ENCODE data around the gene XRCC3. TPM values are rescaled to one million over a fixed set of nuclear protein-coding genes. Genes with fewer than 3 reads are reported as not detected.

XRCC3 gene
- total RNA-seq, 1 experiment from 2014 or later, result 46.7 TPM

DNA sequence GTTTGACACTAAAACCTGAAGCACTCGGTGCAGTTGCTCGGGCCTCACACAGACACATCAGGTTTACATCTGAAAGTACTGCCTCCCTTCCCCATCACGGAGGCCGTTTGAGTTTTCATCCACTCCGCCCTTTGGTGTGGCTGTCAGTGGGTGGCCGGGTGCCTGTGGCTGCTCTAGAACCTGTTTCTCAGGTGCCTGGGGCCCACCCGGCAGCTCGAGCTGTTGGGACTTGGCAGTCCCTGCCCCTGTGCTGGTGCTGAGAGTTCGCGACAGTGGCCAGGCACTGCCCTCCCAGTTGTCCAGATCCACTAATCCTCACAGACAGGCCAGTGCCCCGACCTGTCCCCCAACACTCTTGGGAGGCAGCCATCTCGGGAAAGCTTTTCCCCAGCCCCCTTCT lies 22.4 kb downstream of the XRCC3 start:
- Mint-ChIP-seq H3K27me3 (ENCODE audit: low read depth) (no peaks in the 10 kb centered on the region), H3K36me3 (peaks cover 23% of the 10 kb centered on the region), H3K4me1 (peaks cover 13% of the 10 kb centered on the region), H3K4me3 (no peak overlapping the region), H3K9me3 (no peaks in the 10 kb centered on the region), H3K27ac (no peak overlapping the region)
- CTCF ChIA-PET, result no interaction called here
- no peak for DNase-seq (ENCODE audit: low spot score)
- TF ChIP-seq KAT7 (CRISPR knock-in tag; IDR thresholded peaks at IDR 0.05; ENCODE audit: borderline replicate concordance) (no peak), ZNF232 (CRISPR knock-in tag; IDR thresholded peaks at IDR 0.05) (no peak), SMAD3 (CRISPR knock-in tag; IDR thresholded peaks at IDR 0.05; ENCODE audit: borderline replicate concordance) (no peak), USF1 (CRISPR knock-in tag; IDR thresholded peaks at IDR 0.05) (no peak), EMX1 (CRISPR knock-in tag; IDR thresholded peaks at IDR 0.05) (no peak), CREB1 (CRISPR knock-in tag; IDR thresholded peaks at IDR 0.05) (no peak), MXD4 (CRISPR knock-in tag; IDR thresholded peaks at IDR 0.05; ENCODE audit: borderline replicate concordance) (no peak), E2F5 (CRISPR knock-in tag; IDR thresholded peaks at IDR 0.05) (no peak)
- TF ChIP-seq, protein P1, sequence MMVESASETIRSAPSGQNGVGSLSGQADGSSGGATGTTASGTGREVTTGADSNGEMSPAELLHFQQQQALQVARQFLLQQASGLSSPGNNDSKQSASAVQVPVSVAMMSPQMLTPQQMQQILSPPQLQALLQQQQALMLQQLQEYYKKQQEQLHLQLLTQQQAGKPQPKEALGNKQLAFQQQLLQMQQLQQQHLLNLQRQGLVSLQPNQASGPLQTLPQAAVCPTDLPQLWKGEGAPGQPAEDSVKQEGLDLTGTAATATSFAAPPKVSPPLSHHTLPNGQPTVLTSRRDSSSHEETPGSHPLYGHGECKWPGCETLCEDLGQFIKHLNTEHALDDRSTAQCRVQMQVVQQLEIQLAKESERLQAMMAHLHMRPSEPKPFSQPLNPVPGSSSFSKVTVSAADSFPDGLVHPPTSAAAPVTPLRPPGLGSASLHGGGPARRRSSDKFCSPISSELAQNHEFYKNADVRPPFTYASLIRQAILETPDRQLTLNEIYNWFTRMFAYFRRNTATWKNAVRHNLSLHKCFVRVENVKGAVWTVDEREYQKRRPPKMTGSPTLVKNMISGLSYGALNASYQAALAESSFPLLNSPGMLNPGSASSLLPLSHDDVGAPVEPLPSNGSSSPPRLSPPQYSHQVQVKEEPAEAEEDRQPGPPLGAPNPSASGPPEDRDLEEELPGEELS (CRISPR knock-in tag; IDR thresholded peaks at IDR 0.05), result no peak
- TF ChIP-seq, protein P2, sequence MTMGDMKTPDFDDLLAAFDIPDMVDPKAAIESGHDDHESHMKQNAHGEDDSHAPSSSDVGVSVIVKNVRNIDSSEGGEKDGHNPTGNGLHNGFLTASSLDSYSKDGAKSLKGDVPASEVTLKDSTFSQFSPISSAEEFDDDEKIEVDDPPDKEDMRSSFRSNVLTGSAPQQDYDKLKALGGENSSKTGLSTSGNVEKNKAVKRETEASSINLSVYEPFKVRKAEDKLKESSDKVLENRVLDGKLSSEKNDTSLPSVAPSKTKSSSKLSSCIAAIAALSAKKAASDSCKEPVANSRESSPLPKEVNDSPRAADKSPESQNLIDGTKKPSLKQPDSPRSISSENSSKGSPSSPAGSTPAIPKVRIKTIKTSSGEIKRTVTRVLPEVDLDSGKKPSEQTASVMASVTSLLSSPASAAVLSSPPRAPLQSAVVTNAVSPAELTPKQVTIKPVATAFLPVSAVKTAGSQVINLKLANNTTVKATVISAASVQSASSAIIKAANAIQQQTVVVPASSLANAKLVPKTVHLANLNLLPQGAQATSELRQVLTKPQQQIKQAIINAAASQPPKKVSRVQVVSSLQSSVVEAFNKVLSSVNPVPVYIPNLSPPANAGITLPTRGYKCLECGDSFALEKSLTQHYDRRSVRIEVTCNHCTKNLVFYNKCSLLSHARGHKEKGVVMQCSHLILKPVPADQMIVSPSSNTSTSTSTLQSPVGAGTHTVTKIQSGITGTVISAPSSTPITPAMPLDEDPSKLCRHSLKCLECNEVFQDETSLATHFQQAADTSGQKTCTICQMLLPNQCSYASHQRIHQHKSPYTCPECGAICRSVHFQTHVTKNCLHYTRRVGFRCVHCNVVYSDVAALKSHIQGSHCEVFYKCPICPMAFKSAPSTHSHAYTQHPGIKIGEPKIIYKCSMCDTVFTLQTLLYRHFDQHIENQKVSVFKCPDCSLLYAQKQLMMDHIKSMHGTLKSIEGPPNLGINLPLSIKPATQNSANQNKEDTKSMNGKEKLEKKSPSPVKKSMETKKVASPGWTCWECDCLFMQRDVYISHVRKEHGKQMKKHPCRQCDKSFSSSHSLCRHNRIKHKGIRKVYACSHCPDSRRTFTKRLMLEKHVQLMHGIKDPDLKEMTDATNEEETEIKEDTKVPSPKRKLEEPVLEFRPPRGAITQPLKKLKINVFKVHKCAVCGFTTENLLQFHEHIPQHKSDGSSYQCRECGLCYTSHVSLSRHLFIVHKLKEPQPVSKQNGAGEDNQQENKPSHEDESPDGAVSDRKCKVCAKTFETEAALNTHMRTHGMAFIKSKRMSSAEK (CRISPR knock-in tag; IDR thresholded peaks at IDR 0.05; ENCODE audit: borderline replicate concordance), result no peak
- TF ChIP-seq, protein P3, sequence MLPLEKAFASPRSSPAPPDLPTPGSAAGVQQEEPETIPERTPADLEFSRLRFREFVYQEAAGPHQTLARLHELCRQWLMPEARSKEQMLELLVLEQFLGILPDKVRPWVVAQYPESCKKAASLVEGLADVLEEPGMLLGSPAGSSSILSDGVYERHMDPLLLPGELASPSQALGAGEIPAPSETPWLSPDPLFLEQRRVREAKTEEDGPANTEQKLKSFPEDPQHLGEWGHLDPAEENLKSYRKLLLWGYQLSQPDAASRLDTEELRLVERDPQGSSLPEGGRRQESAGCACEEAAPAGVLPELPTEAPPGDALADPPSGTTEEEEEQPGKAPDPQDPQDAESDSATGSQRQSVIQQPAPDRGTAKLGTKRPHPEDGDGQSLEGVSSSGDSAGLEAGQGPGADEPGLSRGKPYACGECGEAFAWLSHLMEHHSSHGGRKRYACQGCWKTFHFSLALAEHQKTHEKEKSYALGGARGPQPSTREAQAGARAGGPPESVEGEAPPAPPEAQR (CRISPR knock-in tag; IDR thresholded peaks at IDR 0.05), result no peak
- TF ChIP-seq, protein P4, sequence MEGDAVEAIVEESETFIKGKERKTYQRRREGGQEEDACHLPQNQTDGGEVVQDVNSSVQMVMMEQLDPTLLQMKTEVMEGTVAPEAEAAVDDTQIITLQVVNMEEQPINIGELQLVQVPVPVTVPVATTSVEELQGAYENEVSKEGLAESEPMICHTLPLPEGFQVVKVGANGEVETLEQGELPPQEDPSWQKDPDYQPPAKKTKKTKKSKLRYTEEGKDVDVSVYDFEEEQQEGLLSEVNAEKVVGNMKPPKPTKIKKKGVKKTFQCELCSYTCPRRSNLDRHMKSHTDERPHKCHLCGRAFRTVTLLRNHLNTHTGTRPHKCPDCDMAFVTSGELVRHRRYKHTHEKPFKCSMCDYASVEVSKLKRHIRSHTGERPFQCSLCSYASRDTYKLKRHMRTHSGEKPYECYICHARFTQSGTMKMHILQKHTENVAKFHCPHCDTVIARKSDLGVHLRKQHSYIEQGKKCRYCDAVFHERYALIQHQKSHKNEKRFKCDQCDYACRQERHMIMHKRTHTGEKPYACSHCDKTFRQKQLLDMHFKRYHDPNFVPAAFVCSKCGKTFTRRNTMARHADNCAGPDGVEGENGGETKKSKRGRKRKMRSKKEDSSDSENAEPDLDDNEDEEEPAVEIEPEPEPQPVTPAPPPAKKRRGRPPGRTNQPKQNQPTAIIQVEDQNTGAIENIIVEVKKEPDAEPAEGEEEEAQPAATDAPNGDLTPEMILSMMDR (IDR thresholded peaks at IDR 0.05), result no peak
- POLR2A ChIA-PET, result interaction anchor here (1.2 kb wide), 1 partner anchor 40 kb away, joined by 4 read pairs; no protein-coding TSS in a partner anchor
- no peak for ATAC-seq

- Mint-ChIP-seq H3K9me3 (no peaks in the 10 kb centered on the region), H3K27ac (no peak overlapping the region), H3K4me3 (no peak overlapping the region), H3K36me3 (peaks cover 25% of the 10 kb centered on the region), H3K4me1 (peaks cover 13% of the 10 kb centered on the region), H3K27me3 (ENCODE audit: low read depth) (no peaks in the 10 kb centered on the region)
- DNase-seq (ENCODE audit: low spot score) (no peak), ATAC-seq (no peak)
- TF ChIP-seq SP1 (CRISPR knock-in tag; conservative IDR thresholded peaks at IDR 0.05) (no peak), STAT6 (CRISPR knock-in tag; conservative IDR thresholded peaks at IDR 0.05; ENCODE audit: low read depth) (no peak), IRF2 (CRISPR knock-in tag; IDR thresholded peaks at IDR 0.05; ENCODE audit: borderline replicate concordance, low read depth) (no peak), CBFB (CRISPR knock-in tag; IDR thresholded peaks at IDR 0.05; ENCODE audit: low read depth) (no peak), MXD4 (CRISPR knock-in tag; IDR thresholded peaks at IDR 0.05; ENCODE audit: borderline replicate concordance) (no peak), FOXP1 (CRISPR knock-in tag; IDR thresholded peaks at IDR 0.05; ENCODE audit: borderline replicate concordance) (no peak), ELF4 (CRISPR knock-in tag; IDR thresholded peaks at IDR 0.05; ENCODE audit: low read depth) (no peak), HMGA2 (CRISPR knock-in tag; IDR thresholded peaks at IDR 0.05) (no peak)
- TF ChIP-seq, protein P5, sequence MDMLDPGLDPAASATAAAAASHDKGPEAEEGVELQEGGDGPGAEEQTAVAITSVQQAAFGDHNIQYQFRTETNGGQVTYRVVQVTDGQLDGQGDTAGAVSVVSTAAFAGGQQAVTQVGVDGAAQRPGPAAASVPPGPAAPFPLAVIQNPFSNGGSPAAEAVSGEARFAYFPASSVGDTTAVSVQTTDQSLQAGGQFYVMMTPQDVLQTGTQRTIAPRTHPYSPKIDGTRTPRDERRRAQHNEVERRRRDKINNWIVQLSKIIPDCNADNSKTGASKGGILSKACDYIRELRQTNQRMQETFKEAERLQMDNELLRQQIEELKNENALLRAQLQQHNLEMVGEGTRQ (CRISPR knock-in tag; IDR thresholded peaks at IDR 0.05), result no peak
- ChIA-PET POLR2A (interaction anchor here (0.5 kb wide), 1 partner anchor 14 kb away, joined by 3 read pairs; no protein-coding TSS in a partner anchor), CTCF (interaction anchor here (1.2 kb wide), 1 partner anchor 174 kb away, joined by 3 read pairs; no protein-coding TSS in a partner anchor)
Measured at GRCh38 chr14:103692159-103692558, 23.1 kb downstream of the XRCC3 start.

Measured in WTC11 (cell line).